ENCODE measurements around the gene LRRC56. TPM values are rescaled to one million over a fixed set of nuclear protein-coding genes. Genes with fewer than 3 reads are reported as not detected.

Gene LRRC56
- total and polyA plus RNA-seq, 9 of the 15 experiments (the other 6 are each of a cell fraction or from before 2014, with no cell fraction given), result 0.03 to 4.5 (median 1.0) TPM; not detected in 1

DNA sequence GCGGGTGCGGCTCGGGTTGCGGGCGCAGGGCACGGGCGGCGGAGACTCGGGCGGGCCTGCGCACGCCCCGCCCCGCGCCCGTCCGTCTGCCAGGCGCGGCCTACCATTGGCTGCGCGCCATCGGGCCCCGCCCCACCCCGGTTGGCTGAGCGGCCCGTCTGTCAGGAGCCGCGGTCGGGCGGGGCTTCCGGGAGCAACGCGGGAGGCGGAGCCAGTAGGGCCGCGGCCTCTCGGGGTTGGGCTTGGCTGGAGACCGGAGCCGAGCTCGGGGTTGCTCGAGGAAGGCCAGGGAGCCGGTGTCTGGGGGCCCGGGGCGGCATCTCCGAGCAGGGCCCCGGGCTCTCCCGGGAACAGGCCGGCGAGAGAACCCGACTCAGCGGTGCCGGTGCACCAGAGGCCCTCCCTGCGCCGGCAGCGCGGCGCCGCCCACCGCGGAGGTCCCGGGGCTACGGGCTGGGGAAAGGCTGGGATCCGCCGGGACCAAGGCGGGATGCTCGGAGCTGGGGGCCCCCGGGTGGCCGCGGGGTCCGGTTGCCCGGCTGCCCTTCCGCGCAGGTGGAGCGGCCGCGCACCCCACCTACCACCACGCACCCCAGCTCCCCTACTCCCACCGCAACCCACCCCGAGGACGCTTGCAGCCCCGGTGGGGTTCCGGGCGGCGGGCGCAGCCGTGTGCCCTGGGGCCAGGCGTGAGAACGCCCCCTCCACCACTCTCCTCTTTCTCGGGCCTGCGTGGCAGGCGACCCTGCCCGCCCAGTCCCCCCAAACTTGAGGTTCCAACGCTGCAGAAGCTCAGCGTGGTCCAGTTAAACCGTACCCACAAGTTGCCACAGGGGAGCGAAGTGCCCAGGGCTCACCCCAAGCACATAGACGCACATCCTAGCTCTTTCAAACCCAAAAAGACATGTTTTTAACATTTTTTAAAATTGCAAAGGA lies 1.5 kb upstream of the LRRC56 start, which contains the start of gene HRAS (continued):
- TF ChIP-seq, protein P1, sequence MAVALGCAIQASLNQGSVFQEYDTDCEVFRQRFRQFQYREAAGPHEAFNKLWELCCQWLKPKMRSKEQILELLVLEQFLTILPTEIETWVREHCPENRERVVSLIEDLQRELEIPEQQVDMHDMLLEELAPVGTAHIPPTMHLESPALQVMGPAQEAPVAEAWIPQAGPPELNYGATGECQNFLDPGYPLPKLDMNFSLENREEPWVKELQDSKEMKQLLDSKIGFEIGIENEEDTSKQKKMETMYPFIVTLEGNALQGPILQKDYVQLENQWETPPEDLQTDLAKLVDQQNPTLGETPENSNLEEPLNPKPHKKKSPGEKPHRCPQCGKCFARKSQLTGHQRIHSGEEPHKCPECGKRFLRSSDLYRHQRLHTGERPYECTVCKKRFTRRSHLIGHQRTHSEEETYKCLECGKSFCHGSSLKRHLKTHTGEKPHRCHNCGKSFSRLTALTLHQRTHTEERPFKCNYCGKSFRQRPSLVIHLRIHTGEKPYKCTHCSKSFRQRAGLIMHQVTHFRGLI (CRISPR knock-in tag; IDR thresholded peaks at IDR 0.05), result no peak
- TF ChIP-seq, protein P2, sequence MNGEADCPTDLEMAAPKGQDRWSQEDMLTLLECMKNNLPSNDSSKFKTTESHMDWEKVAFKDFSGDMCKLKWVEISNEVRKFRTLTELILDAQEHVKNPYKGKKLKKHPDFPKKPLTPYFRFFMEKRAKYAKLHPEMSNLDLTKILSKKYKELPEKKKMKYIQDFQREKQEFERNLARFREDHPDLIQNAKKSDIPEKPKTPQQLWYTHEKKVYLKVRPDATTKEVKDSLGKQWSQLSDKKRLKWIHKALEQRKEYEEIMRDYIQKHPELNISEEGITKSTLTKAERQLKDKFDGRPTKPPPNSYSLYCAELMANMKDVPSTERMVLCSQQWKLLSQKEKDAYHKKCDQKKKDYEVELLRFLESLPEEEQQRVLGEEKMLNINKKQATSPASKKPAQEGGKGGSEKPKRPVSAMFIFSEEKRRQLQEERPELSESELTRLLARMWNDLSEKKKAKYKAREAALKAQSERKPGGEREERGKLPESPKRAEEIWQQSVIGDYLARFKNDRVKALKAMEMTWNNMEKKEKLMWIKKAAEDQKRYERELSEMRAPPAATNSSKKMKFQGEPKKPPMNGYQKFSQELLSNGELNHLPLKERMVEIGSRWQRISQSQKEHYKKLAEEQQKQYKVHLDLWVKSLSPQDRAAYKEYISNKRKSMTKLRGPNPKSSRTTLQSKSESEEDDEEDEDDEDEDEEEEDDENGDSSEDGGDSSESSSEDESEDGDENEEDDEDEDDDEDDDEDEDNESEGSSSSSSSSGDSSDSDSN (IDR thresholded peaks at IDR 0.05; ENCODE audit: borderline replicate concordance in 1 of 2, low read depth in 2 of 2, low read length in 2 of 2), result peak; percentile 84 to 92
- TF ChIP-seq RB1 (IDR thresholded peaks at IDR 0.05; ENCODE audit: low read depth) (peak; percentile 65), RBM25 (IDR thresholded peaks at IDR 0.05; ENCODE audit: low read depth, low read length, severe bottlenecking) (peak; percentile 100), GABPB1 (CRISPR knock-in tag; IDR thresholded peaks at IDR 0.05) (peak; percentile 93), EHMT2 (IDR thresholded peaks at IDR 0.05) (no peak), FOXK1 (CRISPR knock-in tag; IDR thresholded peaks at IDR 0.05; ENCODE audit: borderline replicate concordance) (no peak), ESRRA (IDR thresholded peaks at IDR 0.05; ENCODE audit: borderline replicate concordance, low read depth) (peak; percentile 54; the same call in 1 of the 2 replicates)
- TF ChIP-seq, protein P3, sequence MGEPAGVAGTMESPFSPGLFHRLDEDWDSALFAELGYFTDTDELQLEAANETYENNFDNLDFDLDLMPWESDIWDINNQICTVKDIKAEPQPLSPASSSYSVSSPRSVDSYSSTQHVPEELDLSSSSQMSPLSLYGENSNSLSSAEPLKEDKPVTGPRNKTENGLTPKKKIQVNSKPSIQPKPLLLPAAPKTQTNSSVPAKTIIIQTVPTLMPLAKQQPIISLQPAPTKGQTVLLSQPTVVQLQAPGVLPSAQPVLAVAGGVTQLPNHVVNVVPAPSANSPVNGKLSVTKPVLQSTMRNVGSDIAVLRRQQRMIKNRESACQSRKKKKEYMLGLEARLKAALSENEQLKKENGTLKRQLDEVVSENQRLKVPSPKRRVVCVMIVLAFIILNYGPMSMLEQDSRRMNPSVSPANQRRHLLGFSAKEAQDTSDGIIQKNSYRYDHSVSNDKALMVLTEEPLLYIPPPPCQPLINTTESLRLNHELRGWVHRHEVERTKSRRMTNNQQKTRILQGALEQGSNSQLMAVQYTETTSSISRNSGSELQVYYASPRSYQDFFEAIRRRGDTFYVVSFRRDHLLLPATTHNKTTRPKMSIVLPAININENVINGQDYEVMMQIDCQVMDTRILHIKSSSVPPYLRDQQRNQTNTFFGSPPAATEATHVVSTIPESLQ (CRISPR knock-in tag; IDR thresholded peaks at IDR 0.05), result no peak
- TF ChIP-seq, protein P4, sequence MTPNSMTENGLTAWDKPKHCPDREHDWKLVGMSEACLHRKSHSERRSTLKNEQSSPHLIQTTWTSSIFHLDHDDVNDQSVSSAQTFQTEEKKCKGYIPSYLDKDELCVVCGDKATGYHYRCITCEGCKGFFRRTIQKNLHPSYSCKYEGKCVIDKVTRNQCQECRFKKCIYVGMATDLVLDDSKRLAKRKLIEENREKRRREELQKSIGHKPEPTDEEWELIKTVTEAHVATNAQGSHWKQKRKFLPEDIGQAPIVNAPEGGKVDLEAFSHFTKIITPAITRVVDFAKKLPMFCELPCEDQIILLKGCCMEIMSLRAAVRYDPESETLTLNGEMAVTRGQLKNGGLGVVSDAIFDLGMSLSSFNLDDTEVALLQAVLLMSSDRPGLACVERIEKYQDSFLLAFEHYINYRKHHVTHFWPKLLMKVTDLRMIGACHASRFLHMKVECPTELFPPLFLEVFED (CRISPR knock-in tag; conservative IDR thresholded peaks at IDR 0.05), result no peak
- TF ChIP-seq, protein P5, sequence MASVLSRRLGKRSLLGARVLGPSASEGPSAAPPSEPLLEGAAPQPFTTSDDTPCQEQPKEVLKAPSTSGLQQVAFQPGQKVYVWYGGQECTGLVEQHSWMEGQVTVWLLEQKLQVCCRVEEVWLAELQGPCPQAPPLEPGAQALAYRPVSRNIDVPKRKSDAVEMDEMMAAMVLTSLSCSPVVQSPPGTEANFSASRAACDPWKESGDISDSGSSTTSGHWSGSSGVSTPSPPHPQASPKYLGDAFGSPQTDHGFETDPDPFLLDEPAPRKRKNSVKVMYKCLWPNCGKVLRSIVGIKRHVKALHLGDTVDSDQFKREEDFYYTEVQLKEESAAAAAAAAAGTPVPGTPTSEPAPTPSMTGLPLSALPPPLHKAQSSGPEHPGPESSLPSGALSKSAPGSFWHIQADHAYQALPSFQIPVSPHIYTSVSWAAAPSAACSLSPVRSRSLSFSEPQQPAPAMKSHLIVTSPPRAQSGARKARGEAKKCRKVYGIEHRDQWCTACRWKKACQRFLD (CRISPR knock-in tag; IDR thresholded peaks at IDR 0.05), result peak; percentile 46; the same call in 1 of the 2 replicates
- TF ChIP-seq, protein P6, sequence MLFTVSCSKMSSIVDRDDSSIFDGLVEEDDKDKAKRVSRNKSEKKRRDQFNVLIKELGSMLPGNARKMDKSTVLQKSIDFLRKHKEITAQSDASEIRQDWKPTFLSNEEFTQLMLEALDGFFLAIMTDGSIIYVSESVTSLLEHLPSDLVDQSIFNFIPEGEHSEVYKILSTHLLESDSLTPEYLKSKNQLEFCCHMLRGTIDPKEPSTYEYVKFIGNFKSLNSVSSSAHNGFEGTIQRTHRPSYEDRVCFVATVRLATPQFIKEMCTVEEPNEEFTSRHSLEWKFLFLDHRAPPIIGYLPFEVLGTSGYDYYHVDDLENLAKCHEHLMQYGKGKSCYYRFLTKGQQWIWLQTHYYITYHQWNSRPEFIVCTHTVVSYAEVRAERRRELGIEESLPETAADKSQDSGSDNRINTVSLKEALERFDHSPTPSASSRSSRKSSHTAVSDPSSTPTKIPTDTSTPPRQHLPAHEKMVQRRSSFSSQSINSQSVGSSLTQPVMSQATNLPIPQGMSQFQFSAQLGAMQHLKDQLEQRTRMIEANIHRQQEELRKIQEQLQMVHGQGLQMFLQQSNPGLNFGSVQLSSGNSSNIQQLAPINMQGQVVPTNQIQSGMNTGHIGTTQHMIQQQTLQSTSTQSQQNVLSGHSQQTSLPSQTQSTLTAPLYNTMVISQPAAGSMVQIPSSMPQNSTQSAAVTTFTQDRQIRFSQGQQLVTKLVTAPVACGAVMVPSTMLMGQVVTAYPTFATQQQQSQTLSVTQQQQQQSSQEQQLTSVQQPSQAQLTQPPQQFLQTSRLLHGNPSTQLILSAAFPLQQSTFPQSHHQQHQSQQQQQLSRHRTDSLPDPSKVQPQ (CRISPR knock-in tag; IDR thresholded peaks at IDR 0.05; ENCODE audit: borderline replicate concordance), result no peak
